Measurements from ENCODE around the gene ENO1. TPM values are rescaled to one million over a fixed set of nuclear protein-coding genes. Genes with fewer than 3 reads are reported as not detected.
"Not testable (repeated sequence)": the region's sequence is repeated elsewhere in the genome, so short reads cannot be mapped to it uniquely, and the experiment has no call there.

Gene ENO1
- total RNA-seq, 2 experiments from 2014 or later: 4,199 to 4,245 TPM

DNA sequence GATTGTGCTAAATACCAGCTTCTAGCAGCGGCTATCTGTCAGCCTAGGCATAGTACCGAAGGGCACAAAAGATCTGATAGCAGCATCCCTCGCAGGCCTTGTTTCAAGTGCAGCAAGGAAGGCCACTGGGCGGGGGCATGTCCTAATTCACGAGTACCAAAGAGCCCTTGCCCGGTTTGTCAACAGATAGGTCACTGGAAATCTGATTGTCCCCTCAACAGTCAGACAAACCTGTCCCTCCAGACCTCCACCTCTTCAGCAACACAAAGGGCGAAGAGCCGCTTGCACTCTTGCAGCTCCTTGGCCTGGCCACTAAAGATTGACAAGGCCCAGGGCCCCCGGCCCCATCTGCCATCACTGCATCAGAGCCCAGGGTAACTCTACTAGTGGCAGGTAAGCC, 44.5 kb upstream of the ENO1 start:
- H3K27ac Mint-ChIP-seq: no peak overlapping the region
- ChIA-PET CTCF (interaction anchor here (0.8 to 7.5 kb wide), 3 partner anchors 40 to 82 kb away, joined by 4 to 142 read pairs (median 4); no protein-coding TSS in a partner anchor), POLR2A (interaction anchor here (1.1 to 14.5 kb wide), 4 partner anchors 32 to 65 kb away, joined by 3 to 199 read pairs (median 72); partner anchors contain the start of gene ENO1)
- ATAC-seq (no peak), DNase-seq (peak; percentile 45)
- intact Hi-C loops (cut with micrococcal nuclease): loop anchor here (5.0 to 10.0 kb wide), 2 partner anchors 44 to 48 kb away; partner anchors contain the start of gene ENO1
- H3K4me1 Mint-ChIP-seq (ENCODE audit: low read depth): peaks cover 28% of the 10 kb centered on the region
- no peak overlapping the region for H3K4me3 Mint-ChIP-seq
- H3K36me3 Mint-ChIP-seq (ENCODE audit: low read depth): peaks cover 15% of the 10 kb centered on the region
- H3K27me3 Mint-ChIP-seq: no peaks in the 10 kb centered on the region
- TF ChIP-seq, protein P1, sequence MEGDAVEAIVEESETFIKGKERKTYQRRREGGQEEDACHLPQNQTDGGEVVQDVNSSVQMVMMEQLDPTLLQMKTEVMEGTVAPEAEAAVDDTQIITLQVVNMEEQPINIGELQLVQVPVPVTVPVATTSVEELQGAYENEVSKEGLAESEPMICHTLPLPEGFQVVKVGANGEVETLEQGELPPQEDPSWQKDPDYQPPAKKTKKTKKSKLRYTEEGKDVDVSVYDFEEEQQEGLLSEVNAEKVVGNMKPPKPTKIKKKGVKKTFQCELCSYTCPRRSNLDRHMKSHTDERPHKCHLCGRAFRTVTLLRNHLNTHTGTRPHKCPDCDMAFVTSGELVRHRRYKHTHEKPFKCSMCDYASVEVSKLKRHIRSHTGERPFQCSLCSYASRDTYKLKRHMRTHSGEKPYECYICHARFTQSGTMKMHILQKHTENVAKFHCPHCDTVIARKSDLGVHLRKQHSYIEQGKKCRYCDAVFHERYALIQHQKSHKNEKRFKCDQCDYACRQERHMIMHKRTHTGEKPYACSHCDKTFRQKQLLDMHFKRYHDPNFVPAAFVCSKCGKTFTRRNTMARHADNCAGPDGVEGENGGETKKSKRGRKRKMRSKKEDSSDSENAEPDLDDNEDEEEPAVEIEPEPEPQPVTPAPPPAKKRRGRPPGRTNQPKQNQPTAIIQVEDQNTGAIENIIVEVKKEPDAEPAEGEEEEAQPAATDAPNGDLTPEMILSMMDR (IDR thresholded peaks at IDR 0.05): no peak
- H3K9me3 Mint-ChIP-seq: peaks cover 6% of the 10 kb centered on the region

DNA sequence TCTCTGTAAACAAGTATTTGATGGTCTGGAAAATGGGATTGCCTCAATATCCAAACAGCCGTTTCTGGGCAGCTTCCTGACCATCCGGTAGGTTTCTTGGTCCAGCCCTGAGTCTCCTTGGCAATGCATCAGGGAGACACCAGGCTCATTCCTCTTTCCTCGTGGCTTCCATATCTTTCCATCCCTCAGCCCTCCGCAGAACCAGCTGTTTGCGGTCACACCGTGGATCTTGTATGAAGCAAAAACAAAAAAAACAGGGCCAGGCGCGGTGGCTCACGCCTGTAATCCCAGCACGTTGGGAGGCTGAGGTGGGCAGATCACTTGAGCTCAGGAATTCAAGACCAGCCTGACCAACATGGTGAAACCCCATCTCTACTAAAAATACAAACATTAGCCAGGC, 39.0 kb upstream of the ENO1 start:
- DNase-seq, H3K9me3 Mint-ChIP-seq, H3K4me3 Mint-ChIP-seq, H3K27me3 Mint-ChIP-seq, ATAC-seq: not testable (repeated sequence)
- intact Hi-C loops (cut with micrococcal nuclease): loop anchor here (5.0 kb wide), 1 partner anchor 90 kb away; no protein-coding TSS in a partner anchor
- ChIA-PET CTCF (interaction anchor here (0.8 to 7.5 kb wide), 21 partner anchors 10 to 193 kb away, joined by 3 to 142 read pairs (median 5); no protein-coding TSS in a partner anchor), POLR2A (interaction anchor here (1.2 to 14.5 kb wide), 7 partner anchors 9 to 87 kb away, joined by 3 to 199 read pairs (median 13); partner anchors contain the start of gene ENO1)
- Mint-ChIP-seq H3K36me3 (ENCODE audit: low read depth) (peaks cover 44% of the 10 kb centered on the region), H3K4me1 (ENCODE audit: low read depth) (peaks cover 47% of the 10 kb centered on the region), H3K27ac (peak overlapping the region; percentile 86)

DNA sequence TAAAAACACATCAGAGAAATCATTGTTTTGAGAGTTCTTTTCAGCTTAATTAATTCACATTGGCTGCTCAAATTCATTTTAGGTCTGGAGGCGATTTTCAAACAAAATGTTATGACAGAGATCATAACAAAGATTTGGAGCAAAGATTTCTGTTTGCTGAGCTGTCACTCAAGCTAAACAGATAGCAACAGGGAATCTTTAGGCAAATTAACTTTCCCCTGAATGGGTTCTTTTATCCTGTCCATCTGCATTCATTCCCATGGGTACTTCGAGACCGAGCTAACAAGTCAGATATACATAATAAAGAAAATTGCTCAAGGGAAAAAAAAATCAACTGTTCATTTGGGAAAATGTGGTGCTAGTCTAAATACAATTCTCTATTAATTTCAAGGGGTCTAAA, 37.0 kb upstream of the ENO1 start:
- TF ChIP-seq, protein P1 (IDR thresholded peaks at IDR 0.05): no peak
- intact Hi-C loops (cut with micrococcal nuclease): loop anchor here (5.0 kb wide), 1 partner anchor 92 kb away; no protein-coding TSS in a partner anchor
- DNase-seq (no peak), ATAC-seq (no peak)
- Mint-ChIP-seq H3K36me3 (ENCODE audit: low read depth) (peaks cover 54% of the 10 kb centered on the region), H3K4me1 (ENCODE audit: low read depth) (peaks cover 39% of the 10 kb centered on the region), H3K27ac (peak overlapping the region; percentile 62), H3K27me3 (no peaks in the 10 kb centered on the region), H3K4me3 (no peak overlapping the region), H3K9me3 (peaks cover 2% of the 10 kb centered on the region)
- CTCF ChIA-PET: interaction anchor here (1.1 to 3.6 kb wide), 6 partner anchors 36 to 90 kb away, joined by 3 to 42 read pairs (median 4); no protein-coding TSS in a partner anchor
- POLR2A ChIA-PET: interaction anchor here (1.0 to 2.5 kb wide), 5 partner anchors 11 to 47 kb away, joined by 3 to 9 read pairs (median 6); no protein-coding TSS in a partner anchor

DNA sequence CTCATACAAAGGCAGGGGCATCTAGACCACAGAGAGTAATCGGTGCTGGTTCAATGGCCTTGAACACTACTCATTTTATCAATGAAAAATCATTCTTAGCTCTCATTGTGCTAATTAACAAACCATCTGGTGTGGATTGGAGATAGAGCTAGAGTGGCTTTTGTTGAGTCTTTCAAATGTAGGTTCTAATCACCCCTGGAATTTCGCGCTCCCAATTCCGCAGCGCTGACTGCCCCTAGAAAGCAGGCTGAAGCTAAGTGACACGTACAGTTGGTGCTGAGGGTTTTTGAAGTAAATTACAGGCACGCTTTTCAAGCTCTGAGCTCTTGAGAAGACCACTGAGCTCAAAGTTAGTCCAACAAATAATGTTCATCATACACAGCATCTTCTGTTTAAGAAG, 36.0 kb upstream of the ENO1 start:
- H3K27ac Mint-ChIP-seq: peak overlapping the region; percentile 62
- H3K4me1 Mint-ChIP-seq (ENCODE audit: low read depth): peaks cover 38% of the 10 kb centered on the region
- peaks cover 4% of the 10 kb centered on the region for H3K9me3 Mint-ChIP-seq
- POLR2A ChIA-PET: interaction anchor here (0.8 to 2.5 kb wide), 7 partner anchors 12 to 126 kb away, joined by 3 to 9 read pairs (median 3); no protein-coding TSS in a partner anchor
- peaks cover 55% of the 10 kb centered on the region for H3K36me3 Mint-ChIP-seq (ENCODE audit: low read depth)
- CTCF ChIA-PET: interaction anchor here (0.6 to 3.6 kb wide), 7 partner anchors 12 to 91 kb away, joined by 3 to 42 read pairs (median 3); no protein-coding TSS in a partner anchor
- DNase-seq: no peak
- H3K27me3 Mint-ChIP-seq: no peaks in the 10 kb centered on the region
- no peak overlapping the region for H3K4me3 Mint-ChIP-seq
- ATAC-seq: no peak
- TF ChIP-seq, protein P1 (IDR thresholded peaks at IDR 0.05): no peak
- intact Hi-C loops (cut with micrococcal nuclease): no loop called here

DNA sequence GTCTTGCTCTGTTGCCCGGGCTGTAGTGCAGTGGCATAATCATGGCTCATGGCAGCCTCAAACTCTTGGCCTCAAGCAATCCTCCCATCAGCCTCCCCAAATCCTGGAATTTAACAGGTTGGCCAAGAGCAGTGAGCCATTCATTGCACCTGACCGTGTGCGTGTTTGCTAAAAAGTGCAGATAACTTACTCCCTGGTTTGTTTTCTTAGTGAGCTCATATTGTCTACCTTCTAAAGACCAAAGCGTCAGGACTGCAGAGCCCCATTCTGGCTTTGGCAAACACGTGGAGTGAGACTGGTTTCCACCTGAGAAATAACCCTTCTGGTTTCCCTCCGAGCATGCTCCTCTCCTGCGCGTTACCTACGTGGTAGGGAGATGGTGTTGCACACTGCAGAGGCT, 35.0 kb upstream of the ENO1 start:
- DNase-seq (no peak), ATAC-seq (no peak)
- ChIA-PET CTCF (interaction anchor here (0.8 to 3.6 kb wide), 3 partner anchors 50 to 92 kb away, joined by 3 to 42 read pairs (median 29); no protein-coding TSS in a partner anchor), POLR2A (interaction anchor here (0.8 to 2.5 kb wide), 4 partner anchors 13 to 127 kb away, joined by 3 to 9 read pairs (median 4); no protein-coding TSS in a partner anchor)
- H3K4me3 Mint-ChIP-seq: no peak overlapping the region
- no peak overlapping the region for H3K27ac Mint-ChIP-seq
- TF ChIP-seq, protein P1 (IDR thresholded peaks at IDR 0.05): no peak
- intact Hi-C loops (cut with micrococcal nuclease): no loop called here
- H3K36me3 Mint-ChIP-seq (ENCODE audit: low read depth): peaks cover 48% of the 10 kb centered on the region
- H3K27me3 Mint-ChIP-seq: no peaks in the 10 kb centered on the region
- peaks cover 4% of the 10 kb centered on the region for H3K9me3 Mint-ChIP-seq
- peaks cover 36% of the 10 kb centered on the region for H3K4me1 Mint-ChIP-seq (ENCODE audit: low read depth)
